PFSK-1 (cell line): Measurements from ENCODE around the gene AP3D1.

ENCODE experiments used
- FOXP2 ChIP-seq: optimal IDR thresholded peaks from 2 replicates; pipeline ENCODE3; 2011; ENCODE audit warnings: borderline replicate concordance, control low read depth, inconsistent platforms; ENCODE audit not compliant: insufficient read depth; ENCODE audit errors: extremely low read length, extremely low read depth
- POLR2AphosphoS5 ChIP-seq: IDR thresholded peaks from 2 replicates; pipeline ENCODE4 v1.6.1; 2012; ENCODE audit warnings: low read depth, mild to moderate bottlenecking, control low read depth, low read length, moderate library complexity
- SIN3A ChIP-seq: IDR thresholded peaks from 2 replicates; pipeline ENCODE4 v1.6.1; 2012; ENCODE audit warnings: mild to moderate bottlenecking, low read length, moderate library complexity, borderline replicate concordance; ENCODE audit not compliant: insufficient read depth
- TAF1 ChIP-seq: IDR thresholded peaks from 2 replicates; pipeline ENCODE4 v1.6.1; 2012; ENCODE audit warnings: low read length, control low read depth, borderline replicate concordance; ENCODE audit not compliant: insufficient read depth
- TF ChIP-seq, protein P1 (sequence below), 2 experiments: IDR thresholded peaks; 2 replicates each; pipeline versions ENCODE4 v1.6.1 to v1.8.0; 2011 to 2012; ENCODE audit warnings: low read depth in 2 of 2, low read length in 2 of 2, control low read depth in 1 of 2, inconsistent platforms in 1 of 2, mild to moderate bottlenecking in 1 of 2, moderate library complexity in 1 of 2; ENCODE audit not compliant: insufficient read depth in 1 of 2

AP3D1 gene

DNA sequence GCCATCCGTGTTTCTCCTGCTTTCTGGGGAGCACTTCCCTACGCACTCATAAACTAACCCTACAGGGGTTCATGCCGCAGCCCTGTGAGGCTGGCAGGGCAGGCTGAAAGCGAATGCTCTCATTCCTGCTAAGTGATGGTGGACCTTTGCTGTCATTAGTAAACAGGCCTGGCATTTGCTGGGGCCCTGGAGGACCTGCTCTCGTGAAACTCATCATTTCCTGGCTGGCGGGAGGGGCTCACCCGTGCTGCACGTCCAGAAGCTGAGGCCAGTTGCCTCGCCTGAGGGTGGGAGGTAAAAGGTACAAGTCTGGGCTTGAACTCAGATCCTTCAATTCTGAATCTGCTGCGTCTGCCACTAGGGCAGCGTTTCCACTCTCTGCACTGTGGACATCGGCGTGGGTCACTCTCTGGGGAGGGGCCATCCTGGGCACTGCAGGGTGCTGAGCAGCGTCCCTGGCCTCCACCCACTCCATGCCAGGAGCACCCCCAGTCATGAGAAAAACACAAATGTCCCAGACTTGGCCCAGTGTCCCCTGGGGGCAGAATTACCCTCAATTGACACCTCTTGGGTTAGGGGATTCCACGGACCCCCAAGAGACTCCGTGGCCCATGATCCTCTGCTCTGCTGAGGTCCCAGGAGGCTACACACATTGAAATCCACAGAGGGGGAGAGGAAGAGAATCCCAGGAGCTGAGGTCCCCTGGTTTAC is 62.2 kb downstream of the AP3D1 start:
- TF ChIP-seq FOXP2 (no peak), TAF1 (no peak), SIN3A (no peak), POLR2AphosphoS5 (no peak)
- TF ChIP-seq, protein P1, sequence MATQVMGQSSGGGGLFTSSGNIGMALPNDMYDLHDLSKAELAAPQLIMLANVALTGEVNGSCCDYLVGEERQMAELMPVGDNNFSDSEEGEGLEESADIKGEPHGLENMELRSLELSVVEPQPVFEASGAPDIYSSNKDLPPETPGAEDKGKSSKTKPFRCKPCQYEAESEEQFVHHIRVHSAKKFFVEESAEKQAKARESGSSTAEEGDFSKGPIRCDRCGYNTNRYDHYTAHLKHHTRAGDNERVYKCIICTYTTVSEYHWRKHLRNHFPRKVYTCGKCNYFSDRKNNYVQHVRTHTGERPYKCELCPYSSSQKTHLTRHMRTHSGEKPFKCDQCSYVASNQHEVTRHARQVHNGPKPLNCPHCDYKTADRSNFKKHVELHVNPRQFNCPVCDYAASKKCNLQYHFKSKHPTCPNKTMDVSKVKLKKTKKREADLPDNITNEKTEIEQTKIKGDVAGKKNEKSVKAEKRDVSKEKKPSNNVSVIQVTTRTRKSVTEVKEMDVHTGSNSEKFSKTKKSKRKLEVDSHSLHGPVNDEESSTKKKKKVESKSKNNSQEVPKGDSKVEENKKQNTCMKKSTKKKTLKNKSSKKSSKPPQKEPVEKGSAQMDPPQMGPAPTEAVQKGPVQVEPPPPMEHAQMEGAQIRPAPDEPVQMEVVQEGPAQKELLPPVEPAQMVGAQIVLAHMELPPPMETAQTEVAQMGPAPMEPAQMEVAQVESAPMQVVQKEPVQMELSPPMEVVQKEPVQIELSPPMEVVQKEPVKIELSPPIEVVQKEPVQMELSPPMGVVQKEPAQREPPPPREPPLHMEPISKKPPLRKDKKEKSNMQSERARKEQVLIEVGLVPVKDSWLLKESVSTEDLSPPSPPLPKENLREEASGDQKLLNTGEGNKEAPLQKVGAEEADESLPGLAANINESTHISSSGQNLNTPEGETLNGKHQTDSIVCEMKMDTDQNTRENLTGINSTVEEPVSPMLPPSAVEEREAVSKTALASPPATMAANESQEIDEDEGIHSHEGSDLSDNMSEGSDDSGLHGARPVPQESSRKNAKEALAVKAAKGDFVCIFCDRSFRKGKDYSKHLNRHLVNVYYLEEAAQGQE (IDR thresholded peaks at IDR 0.05; ENCODE audit: insufficient read depth in 1 of 2, low read depth in 2 of 2, low read length in 2 of 2): no peak

DNA sequence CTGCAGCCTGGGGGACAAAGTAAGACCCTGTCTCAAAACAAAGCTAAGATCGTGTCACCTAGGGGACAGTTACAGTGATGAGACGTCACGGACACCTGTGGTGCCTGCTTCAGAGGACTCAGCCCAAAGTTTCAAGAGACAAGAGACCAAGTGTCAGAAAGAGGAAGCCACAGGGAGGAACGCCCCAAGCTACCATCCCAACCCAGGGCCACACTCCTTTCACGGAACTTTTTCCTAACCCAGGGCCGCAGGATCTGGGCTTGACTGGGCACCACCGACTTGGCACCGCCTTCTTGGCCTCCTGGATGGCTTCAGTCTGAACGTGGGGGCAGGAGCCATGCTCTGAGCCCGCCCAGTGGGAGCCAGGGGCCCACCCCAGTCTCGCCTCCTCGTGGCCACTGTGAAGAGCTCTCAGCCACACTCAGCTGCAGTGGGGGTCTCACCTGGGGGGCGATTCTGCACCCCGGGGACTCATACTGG is 63.7 kb downstream of the AP3D1 start:
- TF ChIP-seq TAF1: no peak
- no peak for TF ChIP-seq SIN3A
- no peak for TF ChIP-seq FOXP2
- TF ChIP-seq POLR2AphosphoS5: no peak
- TF ChIP-seq, protein P1 (IDR thresholded peaks at IDR 0.05; ENCODE audit: insufficient read depth in 1 of 2, low read depth in 2 of 2, low read length in 2 of 2): no peak

DNA sequence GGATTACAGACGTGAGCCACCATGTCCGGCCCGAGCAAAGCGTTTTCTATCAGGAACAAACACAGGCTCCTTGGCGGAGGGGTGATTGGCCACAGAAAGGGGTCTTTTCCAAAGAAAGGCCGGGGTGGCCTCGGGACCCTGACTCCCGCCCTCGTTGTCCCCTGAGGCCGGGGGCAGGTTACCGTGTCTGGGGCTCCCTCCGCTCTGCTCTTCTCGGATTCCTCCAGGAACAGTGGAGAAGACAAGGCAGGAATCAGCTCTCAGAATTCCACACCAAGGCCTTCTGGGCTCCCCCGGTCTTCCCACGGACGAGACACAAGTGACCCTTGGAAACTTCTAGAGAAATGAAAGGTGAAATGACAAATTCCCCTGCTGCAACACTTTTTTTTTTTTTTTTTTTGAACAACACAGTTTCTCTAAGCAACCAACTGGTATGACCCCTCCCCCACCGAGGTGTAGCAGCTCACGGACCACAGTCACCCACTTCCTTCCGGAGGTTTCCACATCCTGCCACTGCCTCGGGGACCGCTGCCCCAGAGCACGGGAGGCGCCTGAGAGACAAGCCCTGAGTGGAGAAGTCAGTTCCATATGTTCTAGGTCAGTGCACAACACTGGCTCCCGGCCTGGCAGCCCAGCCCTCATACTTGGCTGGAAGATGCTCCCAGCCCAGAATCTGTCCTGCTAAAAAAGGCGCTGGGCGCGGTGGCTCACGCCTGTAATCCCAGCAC is 66.2 kb downstream of the AP3D1 start:
- TF ChIP-seq SIN3A (no peak), TAF1 (no peak), FOXP2 (no peak), POLR2AphosphoS5 (no peak)
- TF ChIP-seq, protein P1 (IDR thresholded peaks at IDR 0.05; ENCODE audit: insufficient read depth in 1 of 2, low read depth in 2 of 2, low read length in 2 of 2): no peak

DNA sequence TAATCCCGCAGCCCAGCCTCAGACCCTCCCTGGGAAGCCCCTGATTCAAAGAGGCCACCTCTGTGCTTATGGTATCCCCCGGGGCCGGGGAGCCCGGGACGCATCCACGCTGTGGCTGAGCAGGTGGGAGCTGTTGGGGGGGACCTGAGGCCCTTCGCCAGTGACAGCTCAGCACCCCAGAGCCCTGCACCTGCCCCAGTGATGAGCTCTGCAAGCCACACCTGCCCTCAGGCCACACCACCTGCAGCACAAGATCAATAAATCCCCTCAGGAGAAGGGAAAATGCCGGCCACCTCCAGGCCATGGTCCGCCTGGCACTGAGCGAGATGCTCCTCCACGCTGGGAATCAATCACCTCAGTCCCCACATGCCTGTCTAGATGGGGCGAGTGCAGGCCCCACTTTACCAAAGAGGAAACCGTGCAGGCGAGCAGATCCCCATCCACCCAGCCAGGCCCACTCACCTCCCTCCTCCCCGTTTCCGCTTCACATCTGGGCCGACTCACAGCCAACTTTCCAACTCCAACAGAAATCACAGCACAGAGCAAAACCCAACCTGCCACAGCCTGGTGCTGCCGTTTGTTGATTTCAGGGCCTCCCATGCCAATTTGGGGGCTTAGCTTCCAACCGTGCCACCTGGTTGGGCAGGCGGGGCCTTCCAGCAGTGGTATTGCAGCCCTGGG is 68.1 kb downstream of the AP3D1 start:
- TF ChIP-seq POLR2AphosphoS5: no peak
- TF ChIP-seq FOXP2: no peak
- no peak for TF ChIP-seq TAF1
- no peak for TF ChIP-seq SIN3A

DNA sequence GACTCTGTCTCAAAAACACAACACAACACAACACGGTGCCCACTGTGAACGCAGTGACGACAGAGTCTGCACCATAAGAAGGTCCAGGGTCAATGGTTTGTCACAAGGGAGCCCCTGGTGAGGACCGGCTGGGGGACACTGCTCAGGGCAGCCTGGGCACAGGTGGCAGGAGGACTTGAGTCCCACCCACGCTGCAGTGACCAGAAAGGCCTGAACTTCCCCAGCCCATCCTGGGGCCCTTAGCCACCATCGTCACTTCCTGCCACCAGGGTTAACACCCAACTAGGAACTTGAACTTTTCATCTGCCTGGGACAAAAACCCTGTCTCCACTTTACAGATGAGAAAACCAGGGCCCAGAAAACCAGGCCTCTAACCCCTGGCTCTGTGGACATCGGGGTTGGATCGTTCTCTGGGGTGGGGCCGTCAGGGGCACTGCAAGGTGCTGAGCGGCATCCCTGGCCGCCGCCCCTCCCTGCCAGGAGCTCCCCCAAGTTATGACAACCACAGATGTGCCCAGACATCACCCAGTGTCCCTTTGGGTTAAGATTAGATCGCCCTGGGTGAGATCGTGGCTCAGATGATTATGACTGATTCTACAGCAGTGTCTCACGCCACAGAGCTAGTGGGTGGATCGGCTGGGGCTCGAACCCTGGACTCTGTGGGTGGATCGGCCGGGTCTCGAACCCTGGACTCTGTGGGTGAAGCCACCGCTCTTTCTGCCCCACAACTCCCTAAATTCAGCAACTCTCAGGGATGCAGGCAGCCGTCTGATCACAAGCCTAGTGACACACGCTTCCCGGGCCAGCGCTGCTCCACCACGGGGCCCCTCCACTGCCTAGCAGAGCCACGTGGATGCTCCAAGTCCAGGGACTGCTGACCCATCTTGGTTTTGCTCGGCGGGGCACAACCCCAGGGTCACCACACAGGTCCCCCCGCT is 69.2 kb downstream of the AP3D1 start:
- no peak for TF ChIP-seq FOXP2
- TF ChIP-seq, protein P1 (IDR thresholded peaks at IDR 0.05; ENCODE audit: insufficient read depth in 1 of 2, low read depth in 2 of 2, low read length in 2 of 2): no peak
- TF ChIP-seq TAF1: no peak
- TF ChIP-seq POLR2AphosphoS5: no peak
- no peak for TF ChIP-seq SIN3A
